ENCODE results near the gene DHRSX. TPM values are rescaled to one million over a fixed set of nuclear protein-coding genes. Genes with fewer than 3 reads are reported as not detected.

The DHRSX gene
- total and polyA plus RNA-seq, 2 of the 13 experiments (the other 11 are each of a cell fraction or from before 2014, with no cell fraction given) = 15.5 to 24.3 TPM

DNA sequence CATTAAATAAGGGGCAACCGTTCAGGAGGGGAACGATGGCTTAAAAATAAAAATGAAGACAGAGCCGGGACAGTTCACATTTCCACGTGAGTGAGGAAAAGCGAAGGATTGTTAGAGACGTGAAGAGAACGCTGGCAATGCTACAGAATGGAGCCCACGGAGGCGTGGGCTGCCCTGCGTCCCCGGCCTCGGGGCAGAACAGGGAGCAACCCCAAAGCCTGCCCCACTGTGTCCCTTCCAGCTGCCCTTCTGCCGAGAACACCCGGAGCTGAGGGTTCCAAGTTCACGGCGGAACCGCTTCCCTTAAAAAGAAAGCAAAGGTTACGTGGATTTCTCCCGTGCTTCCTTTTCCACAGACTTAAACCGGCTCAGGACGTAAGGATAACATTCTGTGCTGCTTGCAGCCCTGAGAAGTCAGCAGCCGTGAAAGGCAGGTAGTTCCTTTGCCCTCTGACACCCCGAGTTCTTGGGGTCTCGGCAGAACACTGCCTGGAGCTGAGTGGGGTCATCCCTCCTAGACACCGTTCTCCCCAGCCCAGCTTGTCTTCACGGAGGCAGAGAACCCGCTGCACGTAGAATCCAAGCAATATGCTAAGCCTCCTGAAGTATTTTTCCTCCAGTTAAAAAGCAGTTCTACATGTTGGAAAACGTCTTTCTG lies 14.2 kb downstream of the DHRSX start:
- Histone ChIP-seq H3K79me2 (ENCODE audit: insufficient read depth, low read length) (peaks cover 10% of the 10 kb centered on the region), H3K27me3 (ENCODE audit: control insufficient read depth in 1 of 2, insufficient read depth in 2 of 2, low read length in 2 of 2) (no peaks in the 10 kb centered on the region), H3K4me2 (ENCODE audit: low read depth, low read length) (no peak overlapping the region), H3K4me3 (replicated peaks in 1 of 3; ENCODE audit: insufficient read depth in 1 of 3, low read depth in 2 of 3, low read length in 3 of 3) (no peak overlapping the region), H3K36me3 (replicated peaks in 1 of 2; ENCODE audit: control insufficient read depth in 1 of 2, insufficient read depth in 2 of 2, low read length in 2 of 2) (peaks cover 15 to 55% of the 10 kb centered on the region in 2 experiments), H2AFZ (ENCODE audit: low read length) (no peak overlapping the region), H3K9me3 (ENCODE audit: low read length) (no peaks in the 10 kb centered on the region), H4K20me1 (ENCODE audit: insufficient read depth, low read length) (0 out of 2 replicates have a peak, but pooled peaks cover 5% of the 10 kb centered on the region), H3K9ac (ENCODE audit: insufficient read depth, low read depth, low read length) (no peak overlapping the region), H3K27ac (ENCODE audit: extremely low read length, insufficient read depth, low read length) (no peak overlapping the region), H3K4me1 (ENCODE audit: insufficient read depth, low read length) (0 out of 2 replicates have a peak, but pooled peaks cover under 1% of the 10 kb centered on the region)
- ATAC-seq (no peak), FAIRE-seq (no peak), DNase-seq (ENCODE audit: low spot score) (no peak)
- WGBS (ENCODE audit: low lambda C conversion rate) = 92% methylated on average over 28 of the region's 29 CpGs
- in situ Hi-C loops (cut with HindIII; ENCODE audit: extremely low pct_ligation_motif_present, low pct_unique_long_range_greater_than_20kb) = no loop called here
- POLR2A ChIA-PET = no interaction called here
- CTCF ChIA-PET (ENCODE audit: low intra/inter-chr PET ratio, low total read pairs) = no interaction called here
- TF ChIP-seq, protein P1, sequence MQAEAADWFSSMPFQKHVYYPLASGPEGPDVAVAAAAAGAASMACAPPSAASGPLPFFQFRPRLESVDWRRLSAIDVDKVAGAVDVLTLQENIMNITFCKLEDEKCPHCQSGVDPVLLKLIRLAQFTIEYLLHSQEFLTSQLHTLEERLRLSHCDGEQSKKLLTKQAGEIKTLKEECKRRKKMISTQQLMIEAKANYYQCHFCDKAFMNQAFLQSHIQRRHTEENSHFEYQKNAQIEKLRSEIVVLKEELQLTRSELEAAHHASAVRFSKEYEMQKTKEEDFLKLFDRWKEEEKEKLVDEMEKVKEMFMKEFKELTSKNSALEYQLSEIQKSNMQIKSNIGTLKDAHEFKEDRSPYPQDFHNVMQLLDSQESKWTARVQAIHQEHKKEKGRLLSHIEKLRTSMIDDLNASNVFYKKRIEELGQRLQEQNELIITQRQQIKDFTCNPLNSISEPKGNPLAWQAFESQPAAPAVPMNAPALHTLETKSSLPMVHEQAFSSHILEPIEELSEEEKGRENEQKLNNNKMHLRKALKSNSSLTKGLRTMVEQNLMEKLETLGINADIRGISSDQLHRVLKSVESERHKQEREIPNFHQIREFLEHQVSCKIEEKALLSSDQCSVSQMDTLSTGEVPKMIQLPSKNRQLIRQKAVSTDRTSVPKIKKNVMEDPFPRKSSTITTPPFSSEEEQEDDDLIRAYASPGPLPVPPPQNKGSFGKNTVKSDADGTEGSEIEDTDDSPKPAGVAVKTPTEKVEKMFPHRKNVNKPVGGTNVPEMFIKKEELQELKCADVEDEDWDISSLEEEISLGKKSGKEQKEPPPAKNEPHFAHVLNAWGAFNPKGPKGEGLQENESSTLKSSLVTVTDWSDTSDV (CRISPR knock-in tag; IDR thresholded peaks at IDR 0.05) = no peak
- TF ChIP-seq ZNF446 (CRISPR knock-in tag; IDR thresholded peaks at IDR 0.05) (no peak), RBM22 (optimal IDR thresholded peaks at IDR 0.05; ENCODE audit: low read length) (peak; percentile 71), KDM5A (IDR thresholded peaks at IDR 0.05; ENCODE audit: borderline replicate concordance, low read length) (no peak)
- TF ChIP-seq, protein P2, sequence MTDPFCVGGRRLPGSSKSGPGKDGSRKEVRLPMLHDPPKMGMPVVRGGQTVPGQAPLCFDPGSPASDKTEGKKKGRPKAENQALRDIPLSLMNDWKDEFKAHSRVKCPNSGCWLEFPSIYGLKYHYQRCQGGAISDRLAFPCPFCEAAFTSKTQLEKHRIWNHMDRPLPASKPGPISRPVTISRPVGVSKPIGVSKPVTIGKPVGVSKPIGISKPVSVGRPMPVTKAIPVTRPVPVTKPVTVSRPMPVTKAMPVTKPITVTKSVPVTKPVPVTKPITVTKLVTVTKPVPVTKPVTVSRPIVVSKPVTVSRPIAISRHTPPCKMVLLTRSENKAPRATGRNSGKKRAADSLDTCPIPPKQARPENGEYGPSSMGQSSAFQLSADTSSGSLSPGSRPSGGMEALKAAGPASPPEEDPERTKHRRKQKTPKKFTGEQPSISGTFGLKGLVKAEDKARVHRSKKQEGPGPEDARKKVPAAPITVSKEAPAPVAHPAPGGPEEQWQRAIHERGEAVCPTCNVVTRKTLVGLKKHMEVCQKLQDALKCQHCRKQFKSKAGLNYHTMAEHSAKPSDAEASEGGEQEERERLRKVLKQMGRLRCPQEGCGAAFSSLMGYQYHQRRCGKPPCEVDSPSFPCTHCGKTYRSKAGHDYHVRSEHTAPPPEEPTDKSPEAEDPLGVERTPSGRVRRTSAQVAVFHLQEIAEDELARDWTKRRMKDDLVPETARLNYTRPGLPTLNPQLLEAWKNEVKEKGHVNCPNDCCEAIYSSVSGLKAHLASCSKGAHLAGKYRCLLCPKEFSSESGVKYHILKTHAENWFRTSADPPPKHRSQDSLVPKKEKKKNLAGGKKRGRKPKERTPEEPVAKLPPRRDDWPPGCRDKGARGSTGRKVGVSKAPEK (CRISPR knock-in tag; IDR thresholded peaks at IDR 0.05; ENCODE audit: borderline replicate concordance) = no peak
- intact Hi-C loops (cut with micrococcal nuclease; ENCODE audit: unreplicated experiment) = no loop called here
- BruUV-seq (replicated peaks) = no TSS peak

Data from HepG2 (cell line).